ENCODE data around the gene IPO5. TPM values are rescaled to one million over a fixed set of nuclear protein-coding genes. Genes with fewer than 3 reads are reported as not detected.

Gene IPO5
- total RNA-seq, 2 experiments from 2014 or later = 81.8 to 116 TPM

DNA sequence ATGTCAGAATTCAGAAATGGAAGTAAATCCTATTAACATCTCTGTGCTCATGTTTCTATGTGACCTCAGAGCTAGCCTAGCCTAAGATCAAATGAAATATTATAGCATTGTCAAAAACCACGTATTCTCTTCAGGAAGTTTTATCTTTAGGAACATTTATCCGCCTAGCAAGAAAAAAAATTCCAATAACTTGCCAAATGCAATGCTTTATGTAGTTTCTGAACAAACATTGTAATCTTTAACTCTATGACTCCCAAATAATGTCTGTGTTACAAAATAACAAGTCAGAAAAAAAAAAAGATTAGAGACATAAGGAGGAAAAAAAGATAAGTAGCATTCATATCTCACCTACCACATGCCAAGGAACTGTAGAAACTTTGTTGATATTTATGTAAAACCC, 18.4 kb upstream of the IPO5 start:
- no peak for DNase-seq (ENCODE audit: low spot score)
- Histone ChIP-seq H3K9me2 (ENCODE audit: insufficient read depth, low read length) (no peaks in the 10 kb centered on the region), H3K4me3 (ENCODE audit: low read depth, low read length, poor library complexity, severe bottlenecking) (no peak overlapping the region), H3K27ac (ENCODE audit: low read depth, low read length, poor library complexity, severe bottlenecking) (no peak overlapping the region), H2AFZ (ENCODE audit: low read length) (no peak overlapping the region), H4K20me1 (ENCODE audit: insufficient read depth, low read length) (no peaks in the 10 kb centered on the region), H3K4me1 (ENCODE audit: insufficient read depth, low read length, poor library complexity, severe bottlenecking) (no peaks in the 10 kb centered on the region), H3K9me3 (ENCODE audit: low read length) (no peaks in the 10 kb centered on the region), H3K36me3 (ENCODE audit: insufficient read depth, low read length) (no peaks in the 10 kb centered on the region), H3K79me2 (ENCODE audit: insufficient read depth, low read depth, low read length) (no peaks in the 10 kb centered on the region), H3K4me2 (ENCODE audit: low read length) (no peak overlapping the region)
- no peak for TF ChIP-seq EZH2phosphoT487 (IDR thresholded peaks at IDR 0.05; ENCODE audit: borderline replicate concordance, low read depth, low read length)
- TF ChIP-seq, protein P1, sequence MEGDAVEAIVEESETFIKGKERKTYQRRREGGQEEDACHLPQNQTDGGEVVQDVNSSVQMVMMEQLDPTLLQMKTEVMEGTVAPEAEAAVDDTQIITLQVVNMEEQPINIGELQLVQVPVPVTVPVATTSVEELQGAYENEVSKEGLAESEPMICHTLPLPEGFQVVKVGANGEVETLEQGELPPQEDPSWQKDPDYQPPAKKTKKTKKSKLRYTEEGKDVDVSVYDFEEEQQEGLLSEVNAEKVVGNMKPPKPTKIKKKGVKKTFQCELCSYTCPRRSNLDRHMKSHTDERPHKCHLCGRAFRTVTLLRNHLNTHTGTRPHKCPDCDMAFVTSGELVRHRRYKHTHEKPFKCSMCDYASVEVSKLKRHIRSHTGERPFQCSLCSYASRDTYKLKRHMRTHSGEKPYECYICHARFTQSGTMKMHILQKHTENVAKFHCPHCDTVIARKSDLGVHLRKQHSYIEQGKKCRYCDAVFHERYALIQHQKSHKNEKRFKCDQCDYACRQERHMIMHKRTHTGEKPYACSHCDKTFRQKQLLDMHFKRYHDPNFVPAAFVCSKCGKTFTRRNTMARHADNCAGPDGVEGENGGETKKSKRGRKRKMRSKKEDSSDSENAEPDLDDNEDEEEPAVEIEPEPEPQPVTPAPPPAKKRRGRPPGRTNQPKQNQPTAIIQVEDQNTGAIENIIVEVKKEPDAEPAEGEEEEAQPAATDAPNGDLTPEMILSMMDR (conservative IDR thresholded peaks at IDR 0.05; ENCODE audit: low read length) = no peak
- intact Hi-C loops (cut with micrococcal nuclease; ENCODE audit: unreplicated experiment) = no loop called here
- ChIA-PET CTCF (ENCODE audit: unreplicated experiment) (no interaction called here), POLR2A (no interaction called here)
- no TSS peak for BruUV-seq (replicated peaks)

DNA sequence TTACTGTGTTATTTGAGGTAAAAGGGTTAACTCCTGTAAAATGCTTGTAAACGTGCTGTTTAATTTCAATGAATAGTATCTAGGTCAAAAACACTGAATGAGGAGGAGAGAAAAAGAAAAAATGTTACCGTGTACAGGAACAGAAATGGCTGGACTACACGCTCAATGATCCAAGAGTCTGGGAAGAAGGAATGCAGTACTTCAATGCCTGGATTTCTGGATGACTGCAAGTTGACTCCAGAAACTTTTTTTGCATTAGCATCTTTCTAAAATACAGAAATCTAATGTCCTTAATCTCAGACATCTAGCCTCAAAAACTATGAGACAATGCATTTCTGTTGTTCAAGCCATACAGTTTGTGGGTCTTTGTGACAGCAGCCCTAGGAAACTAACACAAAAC, 17.4 kb upstream of the IPO5 start:
- Histone ChIP-seq H2AFZ (ENCODE audit: low read length) (no peak overlapping the region), H3K4me3 (ENCODE audit: low read depth, low read length, poor library complexity, severe bottlenecking) (no peak overlapping the region), H3K9me2 (ENCODE audit: insufficient read depth, low read length) (no peaks in the 10 kb centered on the region), H4K20me1 (ENCODE audit: insufficient read depth, low read length) (no peaks in the 10 kb centered on the region), H3K4me1 (ENCODE audit: insufficient read depth, low read length, poor library complexity, severe bottlenecking) (no peaks in the 10 kb centered on the region), H3K9me3 (ENCODE audit: low read length) (no peaks in the 10 kb centered on the region), H3K79me2 (ENCODE audit: insufficient read depth, low read depth, low read length) (no peaks in the 10 kb centered on the region), H3K36me3 (ENCODE audit: insufficient read depth, low read length) (no peaks in the 10 kb centered on the region), H3K27ac (ENCODE audit: low read depth, low read length, poor library complexity, severe bottlenecking) (no peak overlapping the region), H3K4me2 (ENCODE audit: low read length) (no peak overlapping the region)
- intact Hi-C loops (cut with micrococcal nuclease; ENCODE audit: unreplicated experiment) = no loop called here
- CTCF ChIA-PET (ENCODE audit: unreplicated experiment) = no interaction called here
- POLR2A ChIA-PET = no interaction called here
- no TSS peak for BruUV-seq (replicated peaks)
- TF ChIP-seq, protein P1 (conservative IDR thresholded peaks at IDR 0.05; ENCODE audit: low read length) = no peak
- no peak for TF ChIP-seq EZH2phosphoT487 (IDR thresholded peaks at IDR 0.05; ENCODE audit: borderline replicate concordance, low read depth, low read length)
- DNase-seq (ENCODE audit: low spot score) = no peak

DNA sequence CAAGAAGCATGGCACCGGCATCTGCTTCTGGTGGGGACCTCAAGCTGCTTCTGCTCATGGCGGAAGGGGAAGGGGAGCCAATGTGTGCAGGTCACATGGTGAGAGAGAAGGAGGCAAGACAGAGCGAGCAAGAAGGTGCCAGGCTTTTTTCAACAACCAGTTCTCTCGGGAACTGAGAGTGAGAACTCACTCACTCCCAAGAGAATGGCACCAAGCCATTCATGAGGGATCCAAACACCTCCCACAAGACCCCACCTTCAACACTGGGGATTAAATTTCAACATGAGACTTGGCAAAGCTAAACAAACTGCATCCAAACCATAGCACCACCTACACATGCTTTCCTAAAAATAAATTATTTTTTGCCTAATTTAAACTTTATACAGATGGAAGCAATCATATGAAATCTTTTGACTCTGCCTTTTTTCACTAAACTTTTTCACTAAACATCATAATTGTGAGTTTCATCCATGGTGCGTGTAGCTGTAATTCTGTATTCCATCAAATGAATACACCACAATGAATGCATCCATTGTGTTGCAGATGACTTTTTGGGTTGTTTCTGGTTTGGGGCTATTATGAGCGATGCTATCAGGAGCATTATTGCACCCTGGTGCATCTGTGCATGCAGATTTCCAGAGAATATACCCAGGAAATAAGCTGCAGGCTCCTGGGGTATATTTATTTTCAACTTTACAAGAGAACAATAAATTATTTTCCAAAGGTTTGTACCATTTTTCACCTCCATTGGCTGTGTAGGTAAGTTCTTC, 14.6 kb upstream of the IPO5 start:
- TF ChIP-seq, protein P1 (conservative IDR thresholded peaks at IDR 0.05; ENCODE audit: low read length) = no peak
- no peak for TF ChIP-seq EZH2phosphoT487 (IDR thresholded peaks at IDR 0.05; ENCODE audit: borderline replicate concordance, low read depth, low read length)
- BruUV-seq (replicated peaks) = no TSS peak
- Histone ChIP-seq H3K79me2 (ENCODE audit: insufficient read depth, low read depth, low read length) (no peaks in the 10 kb centered on the region), H3K9me3 (ENCODE audit: low read length) (no peaks in the 10 kb centered on the region), H3K36me3 (ENCODE audit: insufficient read depth, low read length) (no peaks in the 10 kb centered on the region), H3K9me2 (ENCODE audit: insufficient read depth, low read length) (no peaks in the 10 kb centered on the region), H2AFZ (ENCODE audit: low read length) (no peak overlapping the region), H3K4me2 (ENCODE audit: low read length) (no peak overlapping the region), H3K4me3 (ENCODE audit: low read depth, low read length, poor library complexity, severe bottlenecking) (no peak overlapping the region), H3K27ac (ENCODE audit: low read depth, low read length, poor library complexity, severe bottlenecking) (no peak overlapping the region), H3K4me1 (ENCODE audit: insufficient read depth, low read length, poor library complexity, severe bottlenecking) (no peaks in the 10 kb centered on the region), H4K20me1 (ENCODE audit: insufficient read depth, low read length) (no peaks in the 10 kb centered on the region)
- ChIA-PET CTCF (ENCODE audit: unreplicated experiment) (no interaction called here), POLR2A (interaction anchor here (0.7 kb wide), 1 partner anchor 934 kb away, joined by 3 read pairs; no protein-coding TSS in a partner anchor)
- intact Hi-C loops (cut with micrococcal nuclease; ENCODE audit: unreplicated experiment) = no loop called here
- DNase-seq (ENCODE audit: low spot score) = no peak
